Central memory CD4-positive, alpha-beta T cell (primary cell): ENCODE results near the gene CYP8B1.
A peak's percentile ranks its signal among the peaks of the same experiment; 100 is the strongest.

ENCODE experiments used
- DNase-seq: peaks from one replicate; pipeline ENCODE4 v3.0.0; 2022

CYP8B1 gene

DNA sequence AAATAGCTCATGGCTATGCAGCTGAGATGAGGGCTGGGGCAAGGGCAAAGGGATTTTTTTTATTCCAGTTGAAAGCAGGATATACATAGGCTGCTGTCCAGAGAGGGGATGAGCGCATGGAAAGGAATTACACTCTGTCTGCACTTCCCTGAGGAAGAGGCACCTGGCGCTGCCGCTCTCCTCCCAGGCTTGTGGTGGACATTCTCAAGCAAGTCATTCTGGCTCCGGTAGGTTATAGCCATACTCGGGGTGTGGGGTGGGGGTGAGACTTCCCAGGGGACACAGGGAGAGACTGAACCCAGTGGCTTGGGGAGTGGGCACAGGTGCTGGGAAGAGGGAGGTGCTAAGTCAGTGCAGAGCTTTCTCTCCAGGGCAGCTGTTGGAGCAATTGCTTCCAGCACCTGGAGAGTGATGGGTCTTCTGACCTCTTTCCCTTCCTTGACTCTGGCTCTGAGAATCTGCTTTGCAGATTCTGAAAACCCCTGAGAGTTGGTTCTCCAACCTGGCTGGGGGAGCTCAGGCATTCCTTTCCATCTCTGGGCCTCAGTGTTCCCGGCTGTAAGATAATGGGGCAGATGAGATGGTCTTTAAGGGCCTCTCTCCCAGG is 24.3 kb downstream of the CYP8B1 start:
- DNase-seq, result no peak

DNA sequence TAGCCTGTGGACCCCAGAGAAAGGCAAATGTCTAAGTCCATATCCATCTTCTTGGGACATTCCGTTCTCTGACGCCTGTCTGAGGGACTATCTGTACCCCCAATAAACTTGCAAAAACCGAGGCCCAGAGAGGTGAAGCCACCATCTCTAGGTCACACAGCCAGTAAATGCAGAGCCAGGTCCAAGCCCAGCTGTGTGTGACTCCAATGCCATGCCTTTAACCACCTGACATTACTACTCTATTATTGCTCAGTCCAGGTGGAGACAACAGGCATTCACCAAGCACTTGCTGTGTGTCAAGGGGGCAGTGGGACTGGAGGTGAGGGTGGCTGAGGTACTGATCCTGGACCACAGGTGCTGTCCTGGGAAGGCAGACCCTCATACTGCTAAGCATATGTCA is 25.4 kb downstream of the CYP8B1 start:
- DNase-seq, result no peak

DNA sequence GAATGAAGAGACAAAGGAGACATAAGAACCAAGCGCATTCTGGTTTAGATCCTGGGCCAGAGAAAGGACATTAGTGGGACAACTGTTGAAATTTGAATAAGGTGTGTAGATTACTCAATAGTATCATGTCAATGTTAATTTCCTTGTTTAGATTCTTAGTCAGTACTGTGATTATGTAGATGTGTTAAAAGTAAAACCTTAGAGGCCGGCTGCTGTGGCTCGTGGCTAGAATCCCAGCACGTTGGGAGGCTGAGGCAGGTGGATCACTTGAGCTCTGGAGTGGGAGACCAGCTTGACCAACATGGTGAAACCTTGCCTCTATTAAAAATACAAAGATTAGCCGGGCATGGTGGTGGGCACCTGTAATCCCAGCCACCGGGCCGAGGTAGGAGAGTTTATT is 26.7 kb downstream of the CYP8B1 start:
- no peak for DNase-seq

DNA sequence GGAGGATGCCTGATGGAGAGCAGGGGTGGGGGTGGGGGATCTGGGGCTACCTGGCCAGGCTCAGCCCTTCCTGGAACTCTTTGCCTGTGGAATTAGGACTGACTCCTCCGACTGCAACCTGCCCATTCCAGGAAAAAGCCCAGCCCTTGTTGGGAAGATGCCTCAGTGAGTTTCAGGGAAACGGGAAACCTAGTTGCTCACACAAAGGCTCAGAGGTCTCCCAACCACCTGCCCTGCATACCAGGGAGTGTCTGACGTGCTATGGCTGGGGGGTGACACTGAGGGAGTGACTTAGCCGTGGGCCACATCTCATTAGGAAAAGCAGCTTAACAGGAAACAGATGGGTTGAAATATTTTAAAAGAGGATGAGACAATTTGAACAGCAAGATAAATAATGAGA is 27.9 kb downstream of the CYP8B1 start:
- DNase-seq, result no peak

DNA sequence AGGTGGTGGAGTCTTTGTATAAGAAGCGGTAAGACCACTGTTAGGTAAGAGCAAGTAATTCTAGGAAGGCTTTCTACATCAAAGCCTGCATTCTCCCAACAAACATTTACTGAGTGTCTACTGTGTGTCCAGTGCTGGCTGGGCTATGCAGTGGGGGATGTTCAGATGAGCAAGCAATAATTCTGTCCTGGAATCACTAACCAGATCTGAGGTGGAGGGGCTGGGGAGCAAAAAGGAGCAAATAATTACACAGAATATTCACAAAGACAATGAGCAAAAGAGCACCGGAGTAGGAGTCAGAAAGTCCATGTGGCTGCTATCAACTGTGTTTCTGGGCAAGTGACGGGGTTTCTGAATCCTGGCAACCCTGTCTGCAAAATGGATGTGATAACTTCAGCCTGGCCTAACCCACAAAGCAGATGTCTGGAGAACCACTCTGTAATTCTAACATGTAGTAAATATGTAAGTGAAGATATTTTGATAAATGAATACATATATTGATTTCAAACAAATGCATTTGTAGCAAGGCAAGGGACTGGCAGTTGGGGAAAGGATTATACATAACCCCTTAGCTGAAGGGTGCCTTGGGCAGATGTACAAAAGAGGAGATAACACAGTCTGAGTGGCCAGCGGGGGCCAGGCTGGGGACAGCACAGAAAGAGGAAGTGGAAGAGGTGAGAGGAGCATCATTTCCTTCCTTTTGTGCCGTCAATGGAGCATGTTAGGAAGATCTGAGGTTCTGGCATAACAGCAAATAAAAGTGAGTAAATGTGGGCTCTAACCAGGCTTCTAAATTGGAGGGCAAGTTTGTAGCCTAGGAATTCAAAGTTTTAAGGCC is 28.8 kb downstream of the CYP8B1 start:
- no peak for DNase-seq

DNA sequence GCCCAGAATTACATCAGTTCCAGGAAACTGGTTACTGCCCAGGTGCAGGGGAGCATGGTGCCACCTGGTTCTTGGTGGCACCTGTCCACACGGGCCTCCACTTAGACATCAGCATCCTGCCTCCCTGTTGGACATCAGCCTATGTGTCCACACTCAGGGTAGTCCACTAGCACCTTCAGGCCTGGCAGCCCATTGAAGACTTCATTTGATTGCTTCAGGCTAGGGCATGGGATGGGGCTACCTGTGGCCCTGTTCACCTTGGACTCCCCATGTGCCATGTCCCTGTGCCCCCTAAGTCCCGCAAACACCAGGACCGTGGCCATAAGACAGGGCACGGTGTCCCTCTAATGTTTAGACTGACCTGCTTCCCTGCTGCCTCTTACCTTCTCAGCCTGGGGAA is 30.9 kb downstream of the CYP8B1 start:
- no peak for DNase-seq

DNA sequence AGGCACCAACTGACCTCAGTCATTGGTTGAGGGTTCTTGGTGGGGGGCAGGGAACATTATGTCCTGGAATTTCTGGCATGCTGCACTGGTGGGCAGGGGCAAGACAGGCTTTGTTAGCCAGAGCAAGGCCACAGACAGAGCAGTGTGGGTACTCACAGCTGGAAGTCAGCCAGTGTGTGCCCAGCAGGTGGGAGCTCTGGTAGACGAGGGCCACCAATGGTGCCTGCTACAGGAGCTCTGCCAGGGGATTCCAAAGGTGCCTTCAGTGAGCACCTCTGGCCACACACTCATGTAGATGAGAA is 31.3 kb downstream of the CYP8B1 start:
- DNase-seq, result no peak

DNA sequence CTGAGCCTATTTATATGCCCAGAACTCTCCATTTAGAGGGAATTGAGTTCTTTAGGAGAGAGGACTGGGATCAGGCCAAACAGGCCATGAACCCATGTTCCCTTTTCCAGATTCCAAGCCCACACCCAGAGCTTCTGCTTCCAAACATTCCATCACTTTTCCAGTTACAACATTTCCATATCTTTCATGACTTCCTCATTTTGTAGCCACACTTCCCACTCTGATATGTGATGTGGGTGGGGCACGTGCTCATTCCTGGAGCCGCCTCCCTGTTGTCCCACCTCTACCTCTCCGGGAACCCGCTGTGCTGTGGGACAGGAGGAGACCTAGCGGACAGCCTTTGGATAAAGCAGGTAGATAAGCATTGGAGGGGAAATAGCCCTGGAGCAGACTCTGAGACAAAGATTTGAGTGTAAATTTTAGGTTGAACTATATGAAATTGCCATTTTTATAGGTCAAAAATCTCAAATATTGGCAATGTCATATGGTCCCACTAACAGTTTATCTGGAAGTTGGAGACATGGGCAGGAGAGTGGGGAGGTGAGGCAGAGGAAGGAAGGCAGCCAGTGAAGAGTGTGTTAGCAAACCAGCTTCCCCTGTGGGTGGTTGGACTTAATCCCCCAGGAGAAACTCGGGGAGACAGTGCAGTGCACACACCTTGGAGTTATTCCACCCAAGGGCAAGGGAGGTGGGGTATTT is 31.8 kb downstream of the CYP8B1 start:
- no peak for DNase-seq

DNA sequence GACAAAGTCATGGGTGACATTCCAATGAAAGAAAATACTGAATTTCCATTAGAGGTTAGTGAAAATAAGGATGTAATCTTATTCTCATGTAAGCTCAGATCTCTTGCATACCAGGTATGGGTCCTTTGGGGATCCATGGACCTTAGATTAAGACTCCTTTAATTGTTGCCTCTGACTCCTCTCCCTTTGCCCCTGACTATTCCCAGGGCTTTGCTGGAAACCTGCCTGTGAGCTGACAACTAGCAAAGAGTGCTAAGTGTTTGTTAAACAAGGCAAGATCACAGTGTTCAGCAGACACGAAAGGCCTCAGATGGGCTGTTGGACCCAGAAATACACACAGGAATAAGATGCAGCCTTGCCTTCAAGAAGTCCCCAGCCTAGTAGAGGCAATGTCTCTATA is 34.3 kb downstream of the CYP8B1 start:
- DNase-seq, result no peak

DNA sequence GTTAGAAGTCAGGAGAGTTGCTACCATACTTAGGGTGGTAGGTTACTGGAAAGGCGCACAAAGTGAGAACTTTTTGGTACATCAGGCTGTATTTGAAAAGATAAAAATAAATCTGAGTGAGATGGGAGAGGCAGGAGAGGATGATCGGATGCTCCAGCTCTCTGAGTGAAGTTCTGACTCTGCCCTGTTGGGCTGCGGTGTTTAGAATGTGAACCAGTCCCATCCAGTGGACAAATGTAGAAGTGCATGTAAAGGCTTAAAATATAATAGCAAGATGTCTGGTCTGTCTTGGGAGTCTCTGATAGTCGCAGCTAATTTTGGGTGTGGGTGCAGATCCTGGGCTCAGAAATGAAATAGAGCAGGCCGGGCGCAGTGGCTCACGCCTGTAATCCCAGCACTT is 36.1 kb downstream of the CYP8B1 start:
- DNase-seq, result peak; percentile 36

DNA sequence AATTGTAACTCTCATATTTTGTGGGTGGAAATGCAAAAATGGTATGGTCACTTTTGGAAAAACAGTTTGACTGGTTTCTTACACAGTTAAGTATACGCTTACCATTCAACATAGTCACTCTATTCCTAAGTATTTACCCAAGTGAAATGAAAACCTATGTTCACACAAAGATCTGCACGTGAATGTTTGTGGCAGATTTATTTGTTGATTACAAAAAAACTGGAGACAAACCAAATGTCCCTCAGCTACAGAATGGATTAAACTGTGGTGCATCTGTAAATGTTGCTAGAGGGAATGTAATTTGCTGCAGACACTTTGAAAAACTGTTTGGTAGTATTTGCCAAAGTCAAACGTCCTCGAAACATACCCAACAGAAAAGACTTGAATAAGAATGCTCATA is 37.1 kb downstream of the CYP8B1 start:
- no peak for DNase-seq

DNA sequence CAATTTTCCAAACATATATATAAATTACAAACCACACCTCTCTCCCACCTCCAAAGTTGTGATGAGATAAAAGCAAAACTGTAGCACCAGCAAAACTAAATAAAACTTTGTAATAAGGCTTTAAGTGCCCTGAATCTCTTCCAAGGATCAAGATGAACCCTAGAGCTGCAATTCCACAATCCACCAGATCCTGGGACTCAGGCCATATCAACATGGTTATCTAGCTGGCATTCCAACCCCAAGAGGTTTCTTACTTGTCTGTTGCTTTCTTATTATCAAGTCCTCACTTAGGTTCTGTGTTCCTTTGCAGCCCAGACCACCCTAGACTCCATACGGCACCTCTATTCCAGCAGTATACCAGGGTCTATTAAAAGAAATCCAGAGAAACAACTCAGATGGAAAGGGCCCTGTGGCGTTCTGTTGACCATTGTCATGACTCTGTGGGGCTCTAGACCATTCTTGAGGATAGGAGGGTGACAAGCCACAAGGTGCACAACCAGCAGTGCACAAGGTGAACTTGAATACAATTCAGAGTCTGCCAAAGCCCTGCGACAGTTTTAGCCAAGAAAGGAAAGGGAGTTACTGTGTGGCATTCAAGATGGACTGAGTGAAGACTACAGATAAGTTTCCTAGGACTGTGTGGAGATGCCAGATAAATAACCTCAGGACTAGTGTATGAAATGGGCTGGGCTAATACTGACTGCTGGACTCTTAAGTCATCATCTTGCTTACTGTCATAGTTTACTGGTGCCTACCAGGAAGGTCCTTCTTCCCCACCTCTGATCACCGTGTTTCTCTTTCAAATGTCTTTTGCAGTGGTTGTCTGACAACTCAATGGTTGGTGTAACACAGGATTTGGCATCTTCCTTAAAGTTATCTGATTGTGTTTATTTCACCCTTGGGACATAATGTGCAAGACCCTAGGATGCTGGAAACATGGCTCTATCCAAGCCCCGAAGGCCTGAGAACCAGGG is 39.2 kb downstream of the CYP8B1 start:
- DNase-seq, result no peak

DNA sequence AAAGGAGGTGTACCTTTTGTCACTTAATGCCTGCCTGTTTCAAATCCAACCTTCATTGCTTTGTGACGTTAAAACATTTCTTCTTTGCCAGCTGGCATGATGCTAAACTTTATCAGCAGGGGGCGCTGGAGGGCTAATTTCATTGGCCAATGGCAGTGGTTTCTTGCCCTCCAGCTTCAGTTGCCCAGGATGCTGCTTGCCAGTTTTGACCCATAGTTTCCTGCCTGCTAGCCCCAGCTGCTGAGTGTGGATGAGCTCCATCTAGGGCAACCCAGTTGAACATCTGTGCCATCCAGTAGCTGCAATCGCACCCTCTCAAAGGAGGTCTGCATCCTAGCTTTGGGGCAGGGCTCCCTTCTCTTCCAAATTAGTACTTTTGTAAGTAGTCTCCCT is 44.4 kb downstream of the CYP8B1 start:
- peak; percentile 57 for DNase-seq

DNA sequence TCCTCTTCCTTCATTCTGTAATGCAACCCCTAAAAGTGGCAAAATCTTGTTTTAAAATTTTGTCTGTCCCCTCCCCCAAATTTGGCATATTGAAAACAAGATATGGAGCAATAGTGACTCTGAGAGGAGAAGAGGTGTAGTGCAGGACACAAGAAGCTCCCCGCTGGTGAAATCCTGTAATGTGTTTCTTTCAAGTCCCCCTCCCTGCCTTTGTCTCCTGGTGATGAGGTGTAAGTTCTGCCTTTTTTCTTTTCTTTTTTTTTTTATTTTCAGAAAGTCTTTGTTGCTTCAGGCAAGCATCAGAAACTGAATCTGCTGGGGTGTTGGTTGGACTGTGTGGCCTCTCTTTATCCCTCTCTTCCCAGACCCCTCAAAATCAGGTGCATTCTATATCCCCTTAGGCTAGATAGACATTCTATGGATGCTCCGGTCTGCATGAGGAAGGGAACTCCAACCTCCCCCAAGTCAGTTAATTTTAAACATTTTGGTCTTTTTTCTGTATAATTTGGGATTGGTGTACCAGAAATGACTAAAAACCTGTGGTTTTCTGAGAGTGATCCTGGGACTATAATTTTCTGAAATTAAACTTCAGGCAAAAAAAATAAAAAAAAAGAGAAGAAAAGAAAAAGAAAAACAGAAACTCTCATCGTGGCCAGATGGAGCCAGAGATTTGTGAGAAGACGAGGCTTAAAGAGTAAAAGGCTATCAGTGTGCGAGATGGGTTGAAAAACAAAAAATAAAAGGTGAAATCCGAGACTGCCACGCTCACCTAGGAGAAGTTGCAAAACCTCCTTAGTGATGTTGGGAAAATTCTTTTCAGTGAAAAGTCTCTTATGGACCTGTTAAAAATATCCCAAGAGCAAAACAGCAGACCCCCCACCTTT is 45.0 kb downstream of the CYP8B1 start:
- no peak for DNase-seq

DNA sequence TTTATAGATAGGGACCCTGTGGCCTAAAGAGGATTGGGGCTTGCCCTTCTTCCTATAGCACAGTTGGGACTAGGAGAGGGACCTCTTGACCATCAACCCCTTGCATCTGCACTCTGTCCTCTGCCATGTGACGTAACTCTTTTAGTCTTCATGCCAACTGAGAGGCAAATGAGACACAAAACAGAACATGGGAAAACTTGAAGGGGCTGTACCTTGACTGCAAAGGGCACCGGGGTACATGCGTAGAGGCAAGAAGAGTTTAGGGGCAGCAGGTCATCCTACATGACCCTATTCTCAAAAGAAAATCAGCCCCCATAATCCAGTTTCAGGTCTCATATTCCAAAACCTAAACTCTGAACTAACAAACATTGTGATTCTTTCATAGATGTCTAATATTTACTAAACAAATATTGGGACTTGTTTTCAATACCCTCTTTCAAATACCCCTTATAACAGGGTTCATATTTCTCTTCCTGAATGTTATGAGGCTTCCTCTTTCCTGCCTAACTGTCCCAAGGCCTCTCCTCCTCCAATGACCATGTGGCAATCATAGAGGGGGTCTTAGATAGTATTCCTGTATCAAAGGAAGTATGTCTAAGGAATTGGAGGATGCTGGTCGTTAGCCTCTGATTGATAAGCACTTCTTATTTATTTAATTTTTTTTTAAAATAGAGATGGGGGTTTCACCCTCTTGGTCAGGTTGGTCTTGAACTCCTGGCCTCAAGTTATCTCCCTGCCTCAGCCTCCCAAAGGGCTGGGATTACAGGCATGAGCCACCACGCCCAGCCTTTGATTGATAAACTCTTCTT is 45.8 kb downstream of the CYP8B1 start:
- no peak for DNase-seq

DNA sequence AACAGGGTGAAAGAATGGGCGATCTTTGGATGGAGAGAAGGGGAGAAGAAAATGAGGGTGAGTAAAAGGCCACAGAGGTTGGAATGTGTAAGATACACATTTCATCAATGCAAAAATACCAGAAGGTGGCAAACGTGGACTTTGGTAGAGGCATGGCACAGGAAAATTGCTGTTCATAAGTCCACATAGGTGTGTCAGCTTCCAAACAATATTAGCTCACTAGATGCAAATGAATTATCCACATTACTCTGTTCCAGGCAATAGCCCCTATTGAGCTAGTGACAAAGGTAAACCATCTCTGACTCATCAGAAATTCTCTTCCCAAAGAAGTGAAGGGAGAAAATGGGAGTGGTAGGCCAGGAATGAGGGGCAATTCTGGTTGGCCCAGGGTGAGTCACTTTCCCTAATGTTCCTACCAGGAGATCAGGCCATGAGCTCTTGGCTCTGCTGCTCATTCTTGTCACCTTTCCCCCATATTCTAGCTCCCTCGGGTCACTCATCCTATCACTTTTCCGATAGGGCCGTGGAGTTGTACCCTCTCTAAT is 46.5 kb downstream of the CYP8B1 start:
- no peak for DNase-seq

DNA sequence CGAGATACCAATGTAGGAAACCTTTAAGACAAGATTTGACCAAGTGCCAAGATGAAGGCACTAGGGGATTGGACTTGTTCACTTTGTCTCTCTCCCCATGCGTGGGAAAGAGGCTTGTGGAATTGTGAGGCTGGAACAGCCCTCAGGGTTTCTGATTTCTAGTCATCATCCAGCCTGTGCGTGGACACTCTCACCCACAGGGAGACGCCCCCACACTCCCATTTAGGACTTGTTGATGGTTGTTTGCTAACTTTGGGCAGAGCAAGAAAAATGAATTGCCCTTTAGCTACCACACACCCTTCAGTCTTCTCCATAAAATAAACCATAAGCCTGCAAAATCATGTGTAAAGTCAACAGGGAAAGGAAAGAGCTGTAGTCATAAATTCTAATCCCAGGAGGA is 48.0 kb downstream of the CYP8B1 start:
- DNase-seq, result no peak

DNA sequence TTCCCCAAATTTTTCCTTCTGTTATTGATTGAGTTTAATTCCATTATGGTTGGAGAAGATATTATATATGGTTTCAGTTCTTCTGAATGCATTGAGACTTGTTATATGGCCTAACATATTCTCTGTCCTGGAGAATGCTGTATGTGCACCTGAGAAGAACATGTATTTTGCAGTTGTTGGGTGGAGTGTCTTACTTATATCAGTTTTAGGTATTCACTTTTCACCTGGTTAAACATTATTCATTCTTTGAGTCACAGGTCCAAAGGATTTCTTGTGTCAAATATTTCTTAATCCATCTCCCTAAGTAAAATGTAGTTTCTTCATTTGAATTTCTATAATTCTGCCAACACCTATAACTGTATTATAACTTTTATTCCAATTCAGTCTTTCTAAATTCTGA is 48.7 kb downstream of the CYP8B1 start:
- DNase-seq, result no peak

DNA sequence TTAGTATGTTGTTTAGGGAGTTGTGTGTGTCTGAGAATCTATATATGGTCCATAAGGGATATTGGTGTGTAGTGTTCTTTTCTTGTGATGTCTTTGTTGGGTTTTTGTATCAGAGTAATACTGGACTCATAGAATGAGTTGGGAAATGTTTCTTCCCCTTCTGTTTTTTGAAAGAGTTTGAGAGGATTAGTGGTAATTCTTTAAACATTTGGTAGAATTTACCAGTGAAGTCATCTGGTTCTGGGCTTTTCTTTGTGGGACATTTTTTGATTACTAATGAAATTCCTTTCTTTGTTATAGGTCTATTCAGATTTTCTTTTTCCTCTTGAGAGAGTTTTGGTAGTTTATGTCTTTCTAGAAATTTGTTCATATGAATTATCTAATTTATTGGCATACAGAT is 49.5 kb downstream of the CYP8B1 start:
- DNase-seq, result no peak

DNA sequence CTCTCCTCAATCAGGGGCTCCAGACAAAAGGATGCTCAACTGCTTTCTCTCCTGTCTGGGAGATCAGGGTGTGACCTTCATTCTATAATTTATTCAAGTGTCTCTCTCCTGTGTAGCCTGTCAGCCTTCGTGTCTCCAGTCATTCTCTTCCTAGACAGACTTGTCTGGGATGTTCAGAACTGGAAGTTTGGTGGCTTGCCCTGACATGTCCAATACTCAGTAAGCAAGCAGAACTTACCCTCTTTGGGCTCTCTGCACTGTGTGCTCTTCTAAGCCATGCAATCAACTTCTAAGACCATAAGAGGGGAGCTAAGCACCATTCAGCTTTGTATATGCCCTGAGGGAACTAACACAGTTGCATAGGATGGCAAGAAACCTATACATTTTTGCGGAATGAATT is 52.3 kb downstream of the CYP8B1 start:
- no peak for DNase-seq

DNA sequence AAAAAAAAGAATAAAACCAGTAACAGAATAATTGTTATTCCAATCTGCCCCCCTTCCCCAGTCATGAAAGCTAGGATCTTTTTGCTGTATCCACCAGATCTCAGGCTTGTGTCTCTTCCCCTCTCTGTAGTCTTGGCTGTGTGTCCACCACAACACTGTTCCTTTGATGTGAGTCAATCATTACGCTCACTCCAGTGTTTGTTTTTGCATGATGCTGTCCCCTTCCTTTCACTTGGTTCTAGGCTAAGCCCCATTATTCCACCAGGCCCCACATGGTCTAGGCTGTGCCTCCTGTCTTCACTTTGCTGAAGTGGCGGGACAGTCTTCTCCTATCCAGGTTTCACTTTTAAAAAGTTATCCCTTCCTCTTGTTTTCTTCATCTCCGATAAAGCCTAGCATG is 52.9 kb downstream of the CYP8B1 start:
- DNase-seq, result no peak
